HepG2 (cell line): ENCODE results near the gene GSTA1. TPM values are rescaled to one million over a fixed set of nuclear protein-coding genes. Genes with fewer than 3 reads are reported as not detected.
A peak's percentile ranks its signal among the peaks of the same experiment; 100 is the strongest.

Source experiments
- AHR ChIP-seq: IDR thresholded peaks from 2 replicates; pipeline ENCODE4 v1.6.1; 2018; ENCODE audit warnings: missing genetic modification reagents, missing compliant biosample characterization
- CREM ChIP-seq, 2 experiments: sonication (generic) in 1 of 2; formaldehyde crosslinking in 1 of 2; IDR thresholded peaks; 2 replicates each; pipeline versions ENCODE4 v1.4.0 to v1.6.1; 2016 to 2020; ENCODE audit warnings: antibody characterized with exemption in 1 of 2, mild to moderate bottlenecking in 1 of 2, missing genetic modification reagents in 1 of 2
- KAT2B ChIP-seq: fragments of 150-350 bp; IDR thresholded peaks from 2 replicates; pipeline ENCODE4 v1.6.1; 2014; ENCODE audit warnings: low read depth, low read length, borderline replicate concordance
- KDM5A ChIP-seq: fragments of 200-600 bp; sonication (generic); IDR thresholded peaks from 2 replicates; pipeline ENCODE4 v1.7.0; 2018; ENCODE audit warnings: antibody characterized with exemption, mild to moderate bottlenecking, low read length, borderline replicate concordance
- KLF13 ChIP-seq: sonication (generic); formaldehyde crosslinking; IDR thresholded peaks from 2 replicates; pipeline ENCODE4 v1.4.0; 2020; ENCODE audit warnings: mild to moderate bottlenecking, missing genetic modification reagents
- RNF2 ChIP-seq: fragments of 450-650 bp; conservative IDR thresholded peaks from 2 replicates; pipeline ENCODE4 v1.6.1; 2016; ENCODE audit warnings: low read depth
- SOX5 ChIP-seq: IDR thresholded peaks from 2 replicates; pipeline ENCODE4 v1.6.1; 2016; ENCODE audit warnings: borderline replicate concordance
- SRF ChIP-seq: IDR thresholded peaks from 2 replicates; pipeline ENCODE4 v1.6.1; 2011; ENCODE audit warnings: mild to moderate bottlenecking, low read depth, low read length, moderate library complexity
- ZBTB3 ChIP-seq: sonication (generic); formaldehyde crosslinking; IDR thresholded peaks from 2 replicates; pipeline ENCODE4 v1.4.0; 2020; ENCODE audit warnings: low read depth, mild to moderate bottlenecking, moderate library complexity, missing genetic modification reagents, borderline replicate concordance
- ZNF10 ChIP-seq: sonication (generic); formaldehyde crosslinking; IDR thresholded peaks from 2 replicates; pipeline ENCODE4 v1.4.0; 2020; ENCODE audit warnings: mild to moderate bottlenecking, low read depth, missing genetic modification reagents, borderline replicate concordance
- ZNF644 ChIP-seq: IDR thresholded peaks from 2 replicates; pipeline ENCODE4 v1.6.1; 2016; ENCODE audit warnings: low read depth
- ZNF746 ChIP-seq: sonication (generic); formaldehyde crosslinking; IDR thresholded peaks from 2 replicates; pipeline ENCODE4 v1.8.0; 2022; ENCODE audit warnings: mild to moderate bottlenecking, missing genetic modification reagents
- polyA plus RNA-seq, 8 experiments: library from polyadenylated mRNA; depleted of rRNA in 3 of 8; stranded (reverse) in 7 of 8; unstranded in 1 of 8; fragments of >200 nt; fragmentation: Illumina TruSeq in 4 of 8; extraction: Trizol in 4 of 8; gene quantifications; 2 replicates each; pipeline versions ENCODE4 v1.2.1 to v1.2.3, GENCODE V29; 2011 to 2016; ENCODE audit warnings: low read depth in 4 of 8, missing spikeins in 1 of 8, mixed read lengths in 1 of 8; ENCODE audit not compliant: insufficient read depth in 1 of 8
- total RNA-seq, 5 experiments: library from RNA; depleted of rRNA; stranded (reverse); fragments of >200 nt; fragmentation: Illumina TruSeq; extraction: Trizol; gene quantifications; 2 replicates each; pipeline ENCODE4 v1.2.3, GENCODE V29; 2016; ENCODE audit warnings: low read depth in 1 of 5
- TF ChIP-seq, protein P1 (sequence below): sonication (generic); formaldehyde crosslinking; IDR thresholded peaks from 2 replicates; pipeline ENCODE4 v1.5.0; 2020; ENCODE audit warnings: missing genetic modification reagents
- TF ChIP-seq, protein P2 (sequence below): sonication (generic); formaldehyde crosslinking; conservative IDR thresholded peaks from 2 replicates; pipeline ENCODE4 v1.8.0; 2022; ENCODE audit warnings: mild to moderate bottlenecking, moderate library complexity, missing genetic modification reagents
- TF ChIP-seq, protein P3 (sequence below): fragments of 450-650 bp; IDR thresholded peaks from 2 replicates; pipeline ENCODE4 v1.6.1; 2016

The GSTA1 gene
- total and polyA plus RNA-seq, 2 of the 13 experiments (the other 11 are each of a cell fraction or from before 2014, with no cell fraction given) = 6.2 to 282 TPM

DNA sequence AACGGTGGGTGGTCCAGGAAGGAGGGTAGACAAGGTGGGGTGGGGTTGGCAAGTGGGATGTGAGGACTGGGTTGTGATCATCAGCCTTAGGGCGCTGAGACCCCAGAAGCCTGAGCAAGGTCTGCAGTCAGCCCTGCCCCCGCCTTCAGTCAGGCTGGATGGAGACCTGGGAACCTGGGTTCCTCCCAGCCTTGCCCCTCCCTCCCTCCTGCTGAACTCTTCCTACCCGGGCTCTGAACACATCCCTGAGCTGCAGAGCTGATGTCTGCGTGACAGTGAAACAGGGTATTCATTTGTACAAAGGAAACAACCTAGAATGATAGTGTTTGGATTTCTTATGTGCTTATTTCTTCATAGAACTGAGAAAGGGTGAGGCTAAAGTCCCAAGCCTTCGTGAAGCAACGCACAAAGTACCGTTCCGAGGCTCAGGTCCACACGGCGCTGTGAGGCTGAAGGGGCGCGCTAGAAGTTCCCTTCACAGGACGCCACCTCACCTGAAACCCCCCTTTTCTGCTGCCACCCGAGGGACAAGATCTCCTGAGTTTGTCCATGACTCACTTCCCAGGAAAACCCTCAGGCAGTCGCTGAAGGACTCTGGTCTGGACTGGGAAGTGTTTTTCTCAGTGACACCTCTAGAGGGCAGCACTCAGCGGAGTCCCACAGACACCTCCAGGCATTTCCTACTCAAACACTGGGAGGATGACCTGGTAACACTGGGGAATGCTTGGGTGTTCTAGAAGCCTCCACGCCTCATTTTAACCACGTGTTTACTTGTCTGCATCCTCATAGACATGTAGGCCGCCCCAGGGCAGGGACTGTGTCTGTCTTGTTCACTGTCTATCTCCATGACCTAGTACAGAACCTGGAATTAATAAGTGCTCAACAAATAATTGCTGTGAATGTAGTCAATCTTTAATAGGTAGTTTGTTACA is 35.8 kb upstream of the GSTA1 start (continued):
- no peak for TF ChIP-seq ZBTB3
- TF ChIP-seq AHR = no peak
- no peak for TF ChIP-seq ZNF10
- no peak for TF ChIP-seq KDM5A
- no peak for TF ChIP-seq ZNF746 (CRISPR knock-in tag)
- TF ChIP-seq ZNF644 (CRISPR knock-in tag) = peak; percentile 88
- TF ChIP-seq, protein P1, sequence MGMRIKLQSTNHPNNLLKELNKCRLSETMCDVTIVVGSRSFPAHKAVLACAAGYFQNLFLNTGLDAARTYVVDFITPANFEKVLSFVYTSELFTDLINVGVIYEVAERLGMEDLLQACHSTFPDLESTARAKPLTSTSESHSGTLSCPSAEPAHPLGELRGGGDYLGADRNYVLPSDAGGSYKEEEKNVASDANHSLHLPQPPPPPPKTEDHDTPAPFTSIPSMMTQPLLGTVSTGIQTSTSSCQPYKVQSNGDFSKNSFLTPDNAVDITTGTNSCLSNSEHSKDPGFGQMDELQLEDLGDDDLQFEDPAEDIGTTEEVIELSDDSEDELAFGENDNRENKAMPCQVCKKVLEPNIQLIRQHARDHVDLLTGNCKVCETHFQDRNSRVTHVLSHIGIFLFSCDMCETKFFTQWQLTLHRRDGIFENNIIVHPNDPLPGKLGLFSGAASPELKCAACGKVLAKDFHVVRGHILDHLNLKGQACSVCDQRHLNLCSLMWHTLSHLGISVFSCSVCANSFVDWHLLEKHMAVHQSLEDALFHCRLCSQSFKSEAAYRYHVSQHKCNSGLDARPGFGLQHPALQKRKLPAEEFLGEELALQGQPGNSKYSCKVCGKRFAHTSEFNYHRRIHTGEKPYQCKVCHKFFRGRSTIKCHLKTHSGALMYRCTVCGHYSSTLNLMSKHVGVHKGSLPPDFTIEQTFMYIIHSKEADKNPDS (CRISPR knock-in tag) = no peak
- no peak for TF ChIP-seq SRF
- TF ChIP-seq, protein P2, sequence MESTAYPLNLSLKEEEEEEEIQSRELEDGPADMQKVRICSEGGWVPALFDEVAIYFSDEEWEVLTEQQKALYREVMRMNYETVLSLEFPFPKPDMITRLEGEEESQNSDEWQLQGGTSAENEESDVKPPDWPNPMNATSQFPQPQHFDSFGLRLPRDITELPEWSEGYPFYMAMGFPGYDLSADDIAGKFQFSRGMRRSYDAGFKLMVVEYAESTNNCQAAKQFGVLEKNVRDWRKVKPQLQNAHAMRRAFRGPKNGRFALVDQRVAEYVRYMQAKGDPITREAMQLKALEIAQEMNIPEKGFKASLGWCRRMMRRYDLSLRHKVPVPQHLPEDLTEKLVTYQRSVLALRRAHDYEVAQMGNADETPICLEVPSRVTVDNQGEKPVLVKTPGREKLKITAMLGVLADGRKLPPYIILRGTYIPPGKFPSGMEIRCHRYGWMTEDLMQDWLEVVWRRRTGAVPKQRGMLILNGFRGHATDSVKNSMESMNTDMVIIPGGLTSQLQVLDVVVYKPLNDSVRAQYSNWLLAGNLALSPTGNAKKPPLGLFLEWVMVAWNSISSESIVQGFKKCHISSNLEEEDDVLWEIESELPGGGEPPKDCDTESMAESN (CRISPR knock-in tag) = no peak
- no peak for TF ChIP-seq SOX5 (CRISPR knock-in tag)
- no peak for TF ChIP-seq CREM (IDR thresholded peaks at IDR 0.05)
- no peak for TF ChIP-seq CREM (CRISPR knock-in tag; IDR thresholded peaks at IDR 0.05)
- TF ChIP-seq, protein P3, sequence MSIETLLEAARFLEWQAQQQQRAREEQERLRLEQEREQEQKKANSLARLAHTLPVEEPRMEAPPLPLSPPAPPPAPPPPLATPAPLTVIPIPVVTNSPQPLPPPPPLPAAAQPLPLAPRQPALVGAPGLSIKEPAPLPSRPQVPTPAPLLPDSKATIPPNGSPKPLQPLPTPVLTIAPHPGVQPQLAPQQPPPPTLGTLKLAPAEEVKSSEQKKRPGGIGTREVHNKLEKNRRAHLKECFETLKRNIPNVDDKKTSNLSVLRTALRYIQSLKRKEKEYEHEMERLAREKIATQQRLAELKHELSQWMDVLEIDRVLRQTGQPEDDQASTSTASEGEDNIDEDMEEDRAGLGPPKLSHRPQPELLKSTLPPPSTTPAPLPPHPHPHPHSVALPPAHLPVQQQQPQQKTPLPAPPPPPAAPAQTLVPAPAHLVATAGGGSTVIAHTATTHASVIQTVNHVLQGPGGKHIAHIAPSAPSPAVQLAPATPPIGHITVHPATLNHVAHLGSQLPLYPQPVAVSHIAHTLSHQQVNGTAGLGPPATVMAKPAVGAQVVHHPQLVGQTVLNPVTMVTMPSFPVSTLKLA = no peak
- TF ChIP-seq KAT2B = no peak
- no peak for TF ChIP-seq RNF2
- no peak for TF ChIP-seq KLF13
